Measurements from ENCODE around the gene STK35.

Gene STK35

GRCh38 chr20:2151858-2152281 is 50.2 kb downstream of the STK35 start:
- TF ChIP-seq CTCF (conservative IDR thresholded peaks at IDR 0.05; ENCODE audit: control insufficient read depth, insufficient read depth, low read depth, low read length), result no peak
- peak; percentile 75 for DNase-seq (ENCODE audit: low read depth)
- no peak overlapping the region for H3K4me3 ChIP-seq (ENCODE audit: control insufficient read depth, low read depth, low read length)

- H3K4me3 ChIP-seq (ENCODE audit: control insufficient read depth, low read depth, low read length), result no peak overlapping the region
- TF ChIP-seq CTCF (conservative IDR thresholded peaks at IDR 0.05; ENCODE audit: control insufficient read depth, insufficient read depth, low read depth, low read length), result no peak
- DNase-seq (ENCODE audit: low read depth), result no peak
Observed at GRCh38 chr20:2152317-2152716, 50.7 kb downstream of the STK35 start.

GRCh38 chr20:2153326-2153725 is 51.7 kb downstream of the STK35 start:
- H3K4me3 ChIP-seq (ENCODE audit: control insufficient read depth, low read depth, low read length), result no peak overlapping the region
- DNase-seq (ENCODE audit: low read depth), result no peak
- TF ChIP-seq CTCF (conservative IDR thresholded peaks at IDR 0.05; ENCODE audit: control insufficient read depth, insufficient read depth, low read depth, low read length), result no peak

GRCh38 chr20:2156224-2156623 is 54.6 kb downstream of the STK35 start:
- TF ChIP-seq CTCF (conservative IDR thresholded peaks at IDR 0.05; ENCODE audit: control insufficient read depth, insufficient read depth, low read depth, low read length), result no peak
- H3K4me3 ChIP-seq (ENCODE audit: control insufficient read depth, low read depth, low read length), result no peak overlapping the region
- DNase-seq (ENCODE audit: low read depth), result no peak

GRCh38 chr20:2156666-2157624 is 55.3 kb downstream of the STK35 start:
- no peak for TF ChIP-seq CTCF (conservative IDR thresholded peaks at IDR 0.05; ENCODE audit: control insufficient read depth, insufficient read depth, low read depth, low read length)
- H3K4me3 ChIP-seq (ENCODE audit: control insufficient read depth, low read depth, low read length), result no peak overlapping the region
- peak; percentile 74 for DNase-seq (ENCODE audit: low read depth)

- no peak for TF ChIP-seq CTCF (conservative IDR thresholded peaks at IDR 0.05; ENCODE audit: control insufficient read depth, insufficient read depth, low read depth, low read length)
- no peak overlapping the region for H3K4me3 ChIP-seq (ENCODE audit: control insufficient read depth, low read depth, low read length)
- no peak for DNase-seq (ENCODE audit: low read depth)
Observed at GRCh38 chr20:2162125-2162822, 60.6 kb downstream of the STK35 start.

Data from fibroblast of mammary gland (primary cell).